Measurements from ENCODE around the gene ALPK1.

The ALPK1 gene

DNA sequence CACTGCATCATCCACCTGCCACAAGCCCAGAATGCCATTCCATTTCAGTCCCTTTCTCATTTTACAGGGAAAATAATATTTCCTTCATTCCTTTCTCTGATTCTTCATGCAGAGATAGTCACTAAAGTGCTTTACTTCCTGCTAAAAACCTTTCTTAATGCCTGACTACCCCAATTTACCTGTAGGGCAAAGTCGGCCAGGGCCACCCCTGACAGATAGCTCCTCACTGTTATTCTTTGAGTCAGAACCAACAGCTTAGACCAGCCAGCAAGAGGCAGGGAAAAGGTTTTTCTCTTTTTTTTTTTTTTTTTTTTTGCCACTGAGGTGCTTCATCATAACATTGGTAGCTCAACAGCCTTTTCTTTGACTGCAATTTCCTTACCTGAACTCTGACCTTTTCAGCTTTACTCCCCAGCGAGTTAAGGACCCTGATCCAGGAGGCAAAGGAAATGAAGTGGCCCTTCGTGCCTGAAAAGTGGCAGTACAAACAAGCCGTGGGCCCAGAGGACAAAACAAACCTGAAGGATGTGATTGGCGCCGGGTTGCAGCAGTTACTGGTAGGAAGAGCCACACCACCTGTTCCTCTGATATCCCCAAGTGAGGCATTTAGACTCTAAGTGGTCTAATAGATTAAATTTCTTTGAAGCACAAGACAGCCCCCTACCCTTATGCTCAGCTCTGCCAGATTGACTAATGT, 85.0 kb downstream of the ALPK1 start:
- TF ChIP-seq, protein P1, sequence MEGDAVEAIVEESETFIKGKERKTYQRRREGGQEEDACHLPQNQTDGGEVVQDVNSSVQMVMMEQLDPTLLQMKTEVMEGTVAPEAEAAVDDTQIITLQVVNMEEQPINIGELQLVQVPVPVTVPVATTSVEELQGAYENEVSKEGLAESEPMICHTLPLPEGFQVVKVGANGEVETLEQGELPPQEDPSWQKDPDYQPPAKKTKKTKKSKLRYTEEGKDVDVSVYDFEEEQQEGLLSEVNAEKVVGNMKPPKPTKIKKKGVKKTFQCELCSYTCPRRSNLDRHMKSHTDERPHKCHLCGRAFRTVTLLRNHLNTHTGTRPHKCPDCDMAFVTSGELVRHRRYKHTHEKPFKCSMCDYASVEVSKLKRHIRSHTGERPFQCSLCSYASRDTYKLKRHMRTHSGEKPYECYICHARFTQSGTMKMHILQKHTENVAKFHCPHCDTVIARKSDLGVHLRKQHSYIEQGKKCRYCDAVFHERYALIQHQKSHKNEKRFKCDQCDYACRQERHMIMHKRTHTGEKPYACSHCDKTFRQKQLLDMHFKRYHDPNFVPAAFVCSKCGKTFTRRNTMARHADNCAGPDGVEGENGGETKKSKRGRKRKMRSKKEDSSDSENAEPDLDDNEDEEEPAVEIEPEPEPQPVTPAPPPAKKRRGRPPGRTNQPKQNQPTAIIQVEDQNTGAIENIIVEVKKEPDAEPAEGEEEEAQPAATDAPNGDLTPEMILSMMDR (IDR thresholded peaks at IDR 0.05; ENCODE audit: borderline replicate concordance, control extremely low read depth, extremely low read depth, insufficient read depth, missing control alignments), result no peak
- in situ Hi-C loops (cut with MboI; ENCODE audit: low sequenced_read_pairs, unreplicated experiment), result no loop called here
- no peak for DNase-seq (ENCODE audit: low spot score)

DNA sequence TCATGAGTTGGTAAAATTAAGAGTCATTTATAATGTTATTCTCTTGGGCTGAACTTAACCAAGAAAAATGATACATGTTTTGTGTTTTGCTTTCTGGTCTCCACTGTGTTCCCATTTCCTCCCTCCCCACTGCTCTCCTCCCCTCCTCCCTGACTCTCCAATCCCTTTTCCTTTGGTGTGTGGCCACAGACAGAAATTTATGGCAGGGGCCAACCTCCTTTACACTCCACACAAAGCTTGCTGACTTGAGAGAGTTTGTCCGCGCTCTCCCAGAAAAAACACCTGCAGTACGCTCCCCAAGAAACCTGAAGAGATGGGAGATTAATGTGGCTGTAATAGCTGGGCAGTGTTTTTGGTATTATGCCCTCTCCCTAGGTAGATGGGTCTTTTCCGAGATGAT, 88.9 kb downstream of the ALPK1 start:
- TF ChIP-seq, protein P1 (IDR thresholded peaks at IDR 0.05; ENCODE audit: borderline replicate concordance, control extremely low read depth, extremely low read depth, insufficient read depth, missing control alignments), result no peak
- DNase-seq (ENCODE audit: low spot score), result no peak
- in situ Hi-C loops (cut with MboI; ENCODE audit: low sequenced_read_pairs, unreplicated experiment), result no loop called here

- in situ Hi-C loops (cut with MboI; ENCODE audit: low sequenced_read_pairs, unreplicated experiment), result no loop called here
- no peak for DNase-seq (ENCODE audit: low spot score)
- TF ChIP-seq, protein P1 (IDR thresholded peaks at IDR 0.05; ENCODE audit: borderline replicate concordance, control extremely low read depth, extremely low read depth, insufficient read depth, missing control alignments), result no peak
Measured at GRCh38 chr4:112402098-112402497, 104.9 kb downstream of the ALPK1 start.

- DNase-seq (ENCODE audit: low spot score), result no peak
Measured at GRCh38 chr4:112403101-112403945, 106.2 kb downstream of the ALPK1 start.

DNA sequence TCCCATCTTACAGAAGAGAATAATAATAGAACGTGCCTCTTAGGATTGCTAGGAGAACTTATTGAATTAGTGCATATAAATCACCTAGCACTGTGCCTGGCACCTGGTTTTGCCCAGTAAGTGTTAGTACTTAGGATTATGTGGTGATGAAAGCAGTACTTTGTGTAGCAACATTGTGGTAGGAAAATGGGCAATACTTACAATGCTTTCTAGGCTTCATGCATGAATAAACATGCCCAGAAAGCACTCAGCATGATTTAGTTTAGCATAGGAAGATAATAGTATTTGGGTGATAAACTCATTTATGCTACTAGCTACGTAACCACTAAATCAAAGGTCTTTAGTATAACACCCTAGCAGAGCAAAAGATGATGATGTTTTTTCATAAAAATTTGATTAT, 113.2 kb downstream of the ALPK1 start:
- in situ Hi-C loops (cut with MboI; ENCODE audit: low sequenced_read_pairs, unreplicated experiment), result no loop called here
- TF ChIP-seq, protein P1 (IDR thresholded peaks at IDR 0.05; ENCODE audit: borderline replicate concordance, control extremely low read depth, extremely low read depth, insufficient read depth, missing control alignments), result no peak
- DNase-seq (ENCODE audit: low spot score), result no peak

More at GRCh38 chr4:112403101-112403945, 106.2 kb downstream of the ALPK1 start:
- TF ChIP-seq, protein P1 (IDR thresholded peaks at IDR 0.05; ENCODE audit: borderline replicate concordance, control extremely low read depth, extremely low read depth, insufficient read depth, missing control alignments), result no peak
- in situ Hi-C loops (cut with MboI; ENCODE audit: low sequenced_read_pairs, unreplicated experiment), result no loop called here

DNA sequence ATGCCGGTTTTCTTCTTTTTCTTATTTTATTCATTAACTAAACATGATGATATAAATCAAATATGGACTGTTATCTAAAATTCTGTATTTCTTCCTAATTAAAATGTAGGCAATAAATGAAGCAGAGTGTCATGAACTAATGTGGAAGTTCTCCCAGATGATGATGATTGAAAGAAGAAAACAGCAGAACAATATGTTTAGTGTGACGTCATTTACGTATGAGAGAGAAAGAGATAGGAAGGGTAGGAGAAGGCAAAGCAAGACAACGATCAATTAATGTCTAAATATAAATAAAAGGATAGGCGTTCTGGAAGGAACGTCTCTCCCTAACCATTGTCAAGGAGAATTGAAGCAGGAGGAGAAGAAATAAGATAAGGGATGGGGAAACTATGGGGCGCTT, 113.6 kb downstream of the ALPK1 start:
- no peak for DNase-seq (ENCODE audit: low spot score)
- in situ Hi-C loops (cut with MboI; ENCODE audit: low sequenced_read_pairs, unreplicated experiment), result no loop called here
- TF ChIP-seq, protein P1 (IDR thresholded peaks at IDR 0.05; ENCODE audit: borderline replicate concordance, control extremely low read depth, extremely low read depth, insufficient read depth, missing control alignments), result no peak

Measured in GM13976 (cell line).